GM19397 (cell line): ENCODE results near the gene DMD.

Experiments
- ATAC-seq: cut with Tn5 transposase; IDR thresholded peaks from one replicate; pipeline ENCODE4 v1.9.1; 2021; ENCODE audit warnings: mild to moderate bottlenecking, moderate library complexity; ENCODE audit not compliant: unreplicated experiment

DMD gene

GRCh38 chrX:31796624-31797023 lies 1414.7 kb downstream of the DMD start:
- ATAC-seq, result no peak

GRCh38 chrX:31747411-31747810 lies 1463.9 kb downstream of the DMD start:
- no peak for ATAC-seq

DNA sequence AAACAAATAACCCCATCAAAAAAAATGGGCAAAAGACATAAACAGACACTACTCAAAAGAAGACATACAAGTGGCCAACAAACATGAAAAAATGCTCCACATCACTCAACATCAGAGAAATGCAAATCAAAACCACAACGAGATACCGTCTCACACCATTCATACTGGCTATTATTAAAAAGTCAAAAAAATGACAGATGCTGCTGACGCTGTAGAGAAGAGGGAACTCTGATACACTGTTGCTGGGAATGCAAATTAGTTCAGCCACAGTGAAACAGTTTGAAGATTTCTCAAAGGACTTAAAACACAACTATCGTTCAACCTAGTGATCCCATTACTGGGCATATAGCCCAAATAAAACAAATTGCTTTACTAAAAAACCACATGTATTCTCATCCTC lies 1468.3 kb downstream of the DMD start:
- no peak for ATAC-seq

GRCh38 chrX:31717474-31717873 lies 1493.9 kb downstream of the DMD start:
- no peak for ATAC-seq

GRCh38 chrX:31715675-31716074 lies 1495.7 kb downstream of the DMD start:
- no peak for ATAC-seq

GRCh38 chrX:31714797-31715196 lies 1496.6 kb downstream of the DMD start:
- ATAC-seq, result no peak

DNA sequence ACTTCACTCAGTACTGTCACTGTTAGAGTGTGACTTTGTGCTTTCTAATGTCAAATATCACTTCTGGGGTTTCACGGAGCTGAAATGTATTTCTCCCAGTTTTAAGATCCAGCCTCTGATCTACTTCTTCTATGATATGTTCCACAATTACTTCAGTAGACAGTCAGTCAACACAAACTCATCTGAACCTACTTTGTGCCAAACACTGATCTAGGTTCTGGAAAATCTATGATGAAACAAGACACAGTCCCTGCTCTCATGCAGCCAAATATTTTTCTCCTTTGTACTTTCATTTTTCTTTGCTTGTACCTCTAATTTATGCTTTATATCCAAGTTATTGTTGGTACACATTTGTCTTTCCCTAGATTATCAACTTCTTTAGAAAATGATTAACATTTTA lies 1498.2 kb downstream of the DMD start:
- ATAC-seq, result no peak

GRCh38 chrX:31711166-31711565 lies 1500.2 kb downstream of the DMD start:
- no peak for ATAC-seq

DNA sequence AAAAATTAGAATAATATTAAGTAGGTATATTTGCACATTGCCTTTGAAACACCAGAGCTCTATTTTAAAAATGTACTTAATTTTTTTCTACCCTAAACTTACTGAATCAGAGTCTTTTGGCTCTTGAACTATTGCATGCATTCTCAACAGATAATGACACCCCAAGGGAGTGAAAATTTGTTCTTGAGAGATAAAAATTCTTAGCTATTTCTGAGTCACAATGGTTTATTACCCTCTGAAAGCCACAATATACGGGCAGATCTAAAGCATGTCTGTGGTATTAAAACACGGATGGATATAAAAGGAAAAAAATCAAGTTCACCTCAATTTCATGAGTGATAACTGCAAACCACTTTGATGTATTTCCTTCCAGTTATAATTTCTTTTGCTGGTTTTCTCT lies 1503.2 kb downstream of the DMD start:
- ATAC-seq, result no peak

DNA sequence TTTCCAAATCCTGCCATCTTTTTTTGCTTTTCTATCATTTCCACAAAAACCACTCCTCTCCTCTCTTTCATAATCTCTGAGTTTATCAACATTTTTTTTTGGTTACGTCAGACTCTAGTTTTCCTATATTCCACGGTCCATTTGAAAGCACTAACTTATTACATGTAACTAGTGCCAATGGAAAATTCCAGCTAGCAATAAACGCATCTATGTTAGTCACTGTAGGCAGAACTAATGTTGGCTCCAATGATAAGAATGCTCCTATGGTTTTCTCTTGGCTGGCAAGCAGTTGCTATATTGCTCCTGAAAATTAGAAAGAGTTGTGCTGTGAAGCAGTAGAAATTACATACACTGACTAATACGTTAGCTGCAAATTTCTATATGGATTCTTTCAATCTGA lies 1504.9 kb downstream of the DMD start:
- ATAC-seq, result no peak

GRCh38 chrX:31705816-31706215 lies 1505.5 kb downstream of the DMD start:
- ATAC-seq, result no peak

- ATAC-seq, result no peak
These were observed 1506.4 kb downstream of the DMD start for GRCh38 chrX:31704938-31705337.

DNA sequence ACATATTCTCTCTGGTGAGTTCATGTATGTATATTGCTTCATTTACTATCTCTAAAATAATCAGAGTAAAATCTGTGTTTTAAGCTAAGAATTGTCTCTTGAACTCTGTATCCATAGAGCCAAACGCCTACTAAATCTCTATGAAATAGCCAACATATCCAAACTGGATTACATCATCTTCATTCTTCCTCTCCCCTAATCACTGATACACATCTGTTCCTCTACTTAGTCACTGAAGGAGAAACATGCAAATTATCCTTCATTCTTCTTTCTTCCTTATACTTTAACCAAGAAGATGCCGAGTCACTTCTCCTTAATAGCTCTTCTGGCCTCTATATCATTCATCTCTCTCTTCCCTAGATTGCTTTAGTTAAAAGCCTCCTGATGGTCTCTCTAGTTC lies 1509.1 kb downstream of the DMD start:
- no peak for ATAC-seq

GRCh38 chrX:31697294-31697916 lies 1513.9 kb downstream of the DMD start:
- ATAC-seq, result no peak

DNA sequence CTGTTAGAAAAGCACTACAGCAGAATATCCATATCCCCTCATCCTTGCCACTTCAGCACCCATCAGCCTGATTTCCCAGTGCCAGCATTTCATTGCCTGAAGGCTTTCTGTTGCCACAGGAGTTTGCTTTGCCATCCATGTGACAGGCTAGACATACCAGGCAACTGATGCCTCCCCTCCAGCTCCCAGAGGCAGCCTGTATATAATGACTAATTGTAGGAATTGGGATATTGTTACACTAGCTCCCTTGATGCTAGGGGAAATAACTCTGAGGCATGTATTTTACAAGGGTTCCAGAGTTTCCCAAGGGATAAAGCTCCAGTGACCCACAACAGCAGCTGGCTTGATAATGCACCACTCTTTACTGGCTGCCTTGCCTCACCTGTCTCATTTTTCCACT lies 1531.5 kb downstream of the DMD start:
- no peak for ATAC-seq

DNA sequence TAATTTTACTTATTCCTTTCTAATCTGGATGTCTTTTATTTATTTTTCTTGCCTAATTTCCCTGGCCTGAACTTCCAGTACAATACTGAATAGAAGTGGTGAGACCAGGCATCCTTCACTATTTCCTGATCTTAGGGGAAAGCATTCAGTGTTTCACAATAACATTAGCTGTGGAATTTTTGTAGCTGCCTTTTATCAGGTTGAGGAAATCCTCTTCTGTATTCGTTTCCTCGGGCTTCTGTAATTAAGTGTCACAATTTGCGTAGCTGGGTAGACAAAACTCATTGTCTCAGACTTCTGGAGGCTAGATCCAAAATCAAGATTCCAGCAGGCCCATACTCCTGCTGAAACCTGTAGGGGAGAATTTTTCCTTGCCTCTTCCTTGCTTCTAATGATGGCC lies 1541.1 kb downstream of the DMD start:
- no peak for ATAC-seq

DNA sequence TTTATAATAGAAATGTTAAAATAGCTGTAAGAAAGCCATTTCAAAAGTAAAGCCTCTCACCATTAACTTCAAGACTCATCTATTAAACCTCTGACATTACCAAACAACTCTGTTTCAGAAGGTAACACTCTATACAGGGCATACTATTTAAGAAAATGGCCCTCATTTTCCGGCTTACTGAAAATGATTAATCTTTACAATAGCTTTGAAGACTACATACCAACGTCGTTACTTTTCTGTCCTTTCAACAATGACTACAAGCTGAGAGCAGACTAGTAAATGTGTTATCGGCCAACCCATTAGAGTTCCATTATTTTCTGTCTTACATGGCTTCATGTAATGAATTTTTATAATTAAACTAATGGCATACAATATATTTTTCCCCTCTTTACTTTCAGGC lies 1545.9 kb downstream of the DMD start:
- no peak for ATAC-seq

GRCh38 chrX:31663172-31663571 lies 1548.2 kb downstream of the DMD start:
- no peak for ATAC-seq

- no peak for ATAC-seq
These were observed 1550.0 kb downstream of the DMD start for GRCh38 chrX:31661280-31661810.

- ATAC-seq, result no peak
These were observed 1553.0 kb downstream of the DMD start for GRCh38 chrX:31658360-31658759.

DNA sequence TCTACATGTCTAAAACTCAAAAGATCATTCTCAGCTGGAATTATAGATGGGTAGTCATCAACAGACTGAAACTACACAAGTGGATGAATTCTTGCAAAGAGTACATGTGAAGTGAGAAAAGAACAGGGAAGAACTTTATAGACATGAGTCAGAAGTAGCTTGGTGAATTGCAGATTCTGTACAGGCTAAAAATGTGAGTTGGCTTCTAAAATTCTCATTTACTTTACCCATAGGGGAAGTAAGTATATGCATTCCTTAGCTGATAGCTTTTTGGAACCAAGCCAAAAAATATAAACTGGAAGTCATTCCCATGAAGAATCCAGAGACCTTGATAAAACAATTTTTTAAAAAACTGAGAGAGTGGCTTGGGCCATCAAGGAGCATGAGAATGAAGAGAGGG lies 1555.3 kb downstream of the DMD start:
- ATAC-seq, result no peak

DNA sequence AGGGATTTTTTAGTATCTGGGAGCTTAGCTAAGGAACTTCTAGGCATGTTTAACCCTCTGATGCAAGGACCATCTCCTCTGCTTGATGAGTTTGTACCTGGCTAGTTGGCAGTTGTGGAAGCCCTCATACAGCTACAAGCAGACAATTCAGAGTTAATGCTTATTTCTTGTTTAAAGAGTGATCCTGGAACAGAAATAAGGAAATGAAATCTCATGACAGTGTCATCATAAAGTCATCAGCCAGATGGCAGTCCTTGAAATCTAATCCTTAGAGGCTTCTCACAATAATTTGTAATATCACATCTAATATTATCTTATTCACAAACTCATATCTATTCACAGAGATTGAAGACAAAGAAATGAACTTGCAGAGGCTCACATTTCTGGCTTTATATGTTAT lies 1557.9 kb downstream of the DMD start:
- no peak for ATAC-seq

DNA sequence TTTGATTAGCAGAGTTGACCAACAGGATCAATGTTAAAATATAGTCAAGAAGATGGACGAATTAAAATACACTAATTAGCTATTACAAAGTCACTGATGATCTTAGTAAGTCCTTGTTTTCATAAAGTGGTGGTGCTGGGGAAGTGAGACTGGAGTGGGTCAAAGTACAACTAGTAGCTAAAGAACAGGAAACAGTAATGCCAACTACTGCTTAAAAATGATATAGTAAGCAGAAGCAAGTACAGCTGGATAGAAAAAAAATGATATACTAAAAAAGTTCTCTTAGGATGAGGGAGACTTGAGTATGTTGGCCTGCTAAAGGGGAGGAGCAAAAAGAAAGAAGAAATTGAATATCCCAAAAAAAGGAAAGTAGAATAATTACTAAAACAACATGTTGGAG lies 1558.7 kb downstream of the DMD start:
- peak; percentile 58 for ATAC-seq
